Medulla oblongata (tissue), 1 donor: Measurements from ENCODE around the gene RNF213.

Experiments
- DNase-seq: peaks from one replicate; pipeline ENCODE4 v3.0.0-alpha.2; 2015; ENCODE audit errors: extremely low spot score

RNF213 gene

GRCh38 chr17:80372922-80373570, 112.4 kb downstream of the RNF213 start:
- no peak for DNase-seq

GRCh38 chr17:80374039-80374731, 113.5 kb downstream of the RNF213 start:
- no peak for DNase-seq

GRCh38 chr17:80374732-80375585, 114.3 kb downstream of the RNF213 start:
- peak; percentile 15 for DNase-seq

- DNase-seq: no peak
Observed at GRCh38 chr17:80376531-80376930, 115.9 kb downstream of the RNF213 start.

- DNase-seq: no peak
Observed at GRCh38 chr17:80377798-80378197, 117.1 kb downstream of the RNF213 start.

GRCh38 chr17:80379348-80379747, 118.7 kb downstream of the RNF213 start:
- no peak for DNase-seq

GRCh38 chr17:80380068-80380467, 119.4 kb downstream of the RNF213 start:
- DNase-seq: no peak

GRCh38 chr17:80380555-80381002, 119.9 kb downstream of the RNF213 start:
- DNase-seq: no peak

- no peak for DNase-seq
Observed at GRCh38 chr17:80381416-80381923, 120.8 kb downstream of the RNF213 start.

- no peak for DNase-seq
Observed at GRCh38 chr17:80382446-80382845, 121.8 kb downstream of the RNF213 start.

GRCh38 chr17:80382956-80383355, 122.3 kb downstream of the RNF213 start:
- DNase-seq: no peak

GRCh38 chr17:80384078-80384960, 123.7 kb downstream of the RNF213 start:
- DNase-seq: no peak

- no peak for DNase-seq
Observed at GRCh38 chr17:80385046-80385445, 124.4 kb downstream of the RNF213 start.

- DNase-seq: no peak
Observed at GRCh38 chr17:80386341-80386740, 125.7 kb downstream of the RNF213 start.

GRCh38 chr17:80387071-80387470, 126.4 kb downstream of the RNF213 start:
- no peak for DNase-seq

GRCh38 chr17:80388175-80388574, 127.5 kb downstream of the RNF213 start:
- no peak for DNase-seq

- DNase-seq: no peak
Observed at GRCh38 chr17:80388601-80389000, 127.9 kb downstream of the RNF213 start.

- DNase-seq: no peak
Observed at GRCh38 chr17:80389011-80389995, 128.7 kb downstream of the RNF213 start.

GRCh38 chr17:80393241-80393890, 132.7 kb downstream of the RNF213 start:
- no peak for DNase-seq
